ENCODE data around the gene APBB1IP.

Gene APBB1IP

GRCh38 chr10:26454891-26455290 is 16.8 kb downstream of the APBB1IP start:
- H3K27ac ChIP-seq (replicated peaks): no peak overlapping the region
- H3K4me3 ChIP-seq (replicated peaks; ENCODE audit: insufficient read depth, low read length): no peak overlapping the region
- DNase-seq (ENCODE audit: low read depth in 1 of 2, low spot score in 1 of 2): no peak
- H3K27me3 ChIP-seq (ENCODE audit: insufficient read depth, poor library complexity, severe bottlenecking): no peaks in the 10 kb centered on the region
- TF ChIP-seq SPI1 (IDR thresholded peaks at IDR 0.05; ENCODE audit: borderline replicate concordance, low read depth): no peak
- TF ChIP-seq CTCF (IDR thresholded peaks at IDR 0.05; ENCODE audit: insufficient read depth, low read length): no peak
- no peak for TF ChIP-seq POLR2AphosphoS5 (IDR thresholded peaks at IDR 0.05; ENCODE audit: low read depth)
- TF ChIP-seq REST (IDR thresholded peaks at IDR 0.05; ENCODE audit: insufficient replicate concordance, low read depth): no peak
- no peak for TF ChIP-seq GABPA (IDR thresholded peaks at IDR 0.05; ENCODE audit: low read depth)

- Histone ChIP-seq H3K4me3 (replicated peaks; ENCODE audit: insufficient read depth, low read length) (no peak overlapping the region), H3K27ac (replicated peaks) (no peak overlapping the region), H3K27me3 (ENCODE audit: insufficient read depth, poor library complexity, severe bottlenecking) (no peaks in the 10 kb centered on the region)
- peak in 1 of 2 experiments; percentile 12 for DNase-seq (ENCODE audit: low read depth in 1 of 2, low spot score in 1 of 2)
- TF ChIP-seq REST (IDR thresholded peaks at IDR 0.05; ENCODE audit: insufficient replicate concordance, low read depth) (no peak), SPI1 (IDR thresholded peaks at IDR 0.05; ENCODE audit: borderline replicate concordance, low read depth) (peak; percentile 75)
These were observed 17.6 kb downstream of the APBB1IP start for GRCh38 chr10:26455567-26456315.

GRCh38 chr10:26457088-26457487 is 18.9 kb downstream of the APBB1IP start:
- TF ChIP-seq POLR2AphosphoS5 (IDR thresholded peaks at IDR 0.05; ENCODE audit: low read depth): no peak
- no peak for TF ChIP-seq REST (IDR thresholded peaks at IDR 0.05; ENCODE audit: insufficient replicate concordance, low read depth)
- no peak for TF ChIP-seq SPI1 (IDR thresholded peaks at IDR 0.05; ENCODE audit: borderline replicate concordance, low read depth)
- no peak for TF ChIP-seq GABPA (IDR thresholded peaks at IDR 0.05; ENCODE audit: low read depth)
- no peak for DNase-seq (ENCODE audit: low read depth in 1 of 2, low spot score in 1 of 2)
- Histone ChIP-seq H3K27me3 (ENCODE audit: insufficient read depth, poor library complexity, severe bottlenecking) (no peaks in the 10 kb centered on the region), H3K4me3 (replicated peaks; ENCODE audit: insufficient read depth, low read length) (no peak overlapping the region), H3K27ac (replicated peaks) (no peak overlapping the region)

- Histone ChIP-seq H3K27ac (replicated peaks) (no peak overlapping the region), H3K27me3 (ENCODE audit: insufficient read depth, poor library complexity, severe bottlenecking) (no peaks in the 10 kb centered on the region), H3K4me3 (replicated peaks; ENCODE audit: insufficient read depth, low read length) (no peak overlapping the region)
- no peak for DNase-seq (ENCODE audit: low read depth in 1 of 2, low spot score in 1 of 2)
- TF ChIP-seq REST (IDR thresholded peaks at IDR 0.05; ENCODE audit: insufficient replicate concordance, low read depth) (no peak), CTCF (IDR thresholded peaks at IDR 0.05; ENCODE audit: insufficient read depth, low read length) (no peak), GABPA (IDR thresholded peaks at IDR 0.05; ENCODE audit: low read depth) (no peak), SPI1 (IDR thresholded peaks at IDR 0.05; ENCODE audit: borderline replicate concordance, low read depth) (no peak), POLR2AphosphoS5 (IDR thresholded peaks at IDR 0.05; ENCODE audit: low read depth) (no peak)
These were observed 22.6 kb downstream of the APBB1IP start for GRCh38 chr10:26460736-26461135.
